A549 (cell line): Measurements from ENCODE around the gene MIA2.
"Not testable (repeated sequence)": the region's sequence is repeated elsewhere in the genome, so short reads cannot be mapped to it uniquely, and the experiment has no call there.

Experiments
- CEBPB ChIP-seq, 2 experiments: fragments of >200 bp in 1 of 2; sonication (Bioruptor Twin) in 1 of 2; formaldehyde crosslinking in 1 of 2; IDR thresholded peaks; 2 replicates each; pipeline ENCODE4 v1.6.1; 2012 to 2016
- CTCF ChIP-seq: fragments of >200 bp; sonication (Bioruptor Twin); formaldehyde crosslinking; IDR thresholded peaks from 3 replicates; pipeline ENCODE4 v1.5.1; 2016
- HOXA7 ChIP-seq: fragments of 250-450 bp; sonication (Bioruptor Pico); IDR thresholded peaks from 2 replicates; pipeline ENCODE4 v1.5.0; 2020; ENCODE audit warnings: mild to moderate bottlenecking, moderate library complexity
- MAZ ChIP-seq: fragments of 150-350 bp; IDR thresholded peaks from 2 replicates; pipeline ENCODE4 v1.6.1; 2014; ENCODE audit warnings: antibody characterized with exemption, low read depth, low read length, borderline replicate concordance
- POLR2A ChIP-seq: IDR thresholded peaks from 2 replicates; pipeline ENCODE4 v1.6.1; 2012; ENCODE audit warnings: mild to moderate bottlenecking, low read length
- RFX5 ChIP-seq: fragments of 450-650 bp; IDR thresholded peaks from 2 replicates; pipeline ENCODE4 v1.7.1; 2014; ENCODE audit warnings: antibody characterized with exemption, mild to moderate bottlenecking, moderate library complexity
- USF2 ChIP-seq: fragments of 450-650 bp; IDR thresholded peaks from 2 replicates; pipeline ENCODE4 v1.6.1; 2014; ENCODE audit warnings: antibody characterized with exemption

- not testable (repeated sequence) for TF ChIP-seq POLR2A; MAZ; RFX5; HOXA7; CEBPB (IDR thresholded peaks at IDR 0.05); USF2; CTCF
These were observed 26.4 kb downstream of the MIA2 start for GRCh38 chr14:39260161-39260560.
